Keratinocyte (primary cell): ENCODE measurements around the gene DNAJC17. TPM values are rescaled to one million over a fixed set of nuclear protein-coding genes. Genes with fewer than 3 reads are reported as not detected.

ENCODE experiments used
- DNase-seq: peaks from one replicate; pipeline ENCODE4 v3.0.0-alpha.2; 2011; ENCODE audit warnings: low read depth, missing footprints, low spot score
- FAIRE-seq: peaks from 2 replicates; lab custom pipeline; 2011; peaks lifted over from hg19 to GRCh38; lab: Jason Lieb, UNC
- H2AFZ ChIP-seq: 2 replicates; pipeline ENCODE4 v1.6.0; 2012; ENCODE audit warnings: low read length, control low read depth, inconsistent platforms; ENCODE audit not compliant: control insufficient read depth
- H3K27ac ChIP-seq: 2 replicates; pipeline ENCODE4 v1.5.1; 2011; ENCODE audit warnings: low read length; ENCODE audit not compliant: control insufficient read depth, insufficient read depth
- H3K27me3 ChIP-seq: 3 replicates; pipeline ENCODE4 v1.6.0; 2011; ENCODE audit warnings: low read length; ENCODE audit not compliant: control insufficient read depth, insufficient read depth; ENCODE audit errors: extremely low read depth
- H3K36me3 ChIP-seq, 2 experiments: 2 replicates in 1 of 2; 3 replicates in 1 of 2; pipeline ENCODE4 v1.5.1; 2011; ENCODE audit warnings: low read length in 2 of 2, mild to moderate bottlenecking in 1 of 2; ENCODE audit not compliant: control insufficient read depth in 2 of 2, insufficient read depth in 2 of 2; ENCODE audit errors: extremely low read depth in 1 of 2
- H3K4me1 ChIP-seq: 3 replicates; pipeline ENCODE4 v1.5.1; 2011; ENCODE audit warnings: low read length; ENCODE audit not compliant: control insufficient read depth, insufficient read depth; ENCODE audit errors: extremely low read depth
- H3K4me2 ChIP-seq: 3 replicates; pipeline ENCODE4 v1.6.0; 2011; ENCODE audit warnings: low read depth, low read length; ENCODE audit not compliant: control insufficient read depth, insufficient read depth; ENCODE audit errors: extremely low read depth
- H3K4me3 ChIP-seq, 3 experiments: fragments of 200-600 bp in 1 of 3; sonication (generic) in 1 of 3; 2 replicates in 2 of 3; 3 replicates in 1 of 3; pipeline ENCODE4 v1.5.1; 2011 to 2016; ENCODE audit warnings: low read length in 3 of 3, mild to moderate bottlenecking in 3 of 3, control low read depth in 2 of 3, inconsistent platforms in 1 of 3, low read depth in 1 of 3, mixed read lengths in 1 of 3, mixed run types in 1 of 3, moderate library complexity in 1 of 3; ENCODE audit not compliant: control insufficient read depth in 2 of 3, insufficient read depth in 2 of 3; ENCODE audit errors: extremely low read depth in 1 of 3
- H3K79me2 ChIP-seq: 2 replicates; pipeline ENCODE4 v1.6.0; 2012; ENCODE audit warnings: low read length; ENCODE audit not compliant: control insufficient read depth, insufficient read depth
- H3K9ac ChIP-seq: 3 replicates; pipeline ENCODE4 v1.6.0; 2011; ENCODE audit warnings: low read length; ENCODE audit not compliant: control insufficient read depth, insufficient read depth; ENCODE audit errors: extremely low read depth
- H3K9me1 ChIP-seq: 3 replicates; pipeline ENCODE4 v1.6.0; 2011; ENCODE audit warnings: low read length; ENCODE audit not compliant: control insufficient read depth, insufficient read depth; ENCODE audit errors: extremely low read depth
- H3K9me3 ChIP-seq: 2 replicates; pipeline ENCODE4 v1.5.1; 2012; ENCODE audit warnings: low read depth, low read length; ENCODE audit not compliant: control insufficient read depth
- H4K20me1 ChIP-seq: 3 replicates; pipeline ENCODE4 v1.6.0; 2011; ENCODE audit warnings: low read length; ENCODE audit not compliant: control insufficient read depth, insufficient read depth; ENCODE audit errors: extremely low read depth
- CTCF ChIP-seq, 3 experiments: IDR thresholded peaks in 1 of 3; conservative IDR thresholded peaks in 1 of 3; optimal IDR thresholded peaks in 1 of 3; 2 replicates in 2 of 3; 3 replicates in 1 of 3; pipeline versions ENCODE3 to v1.5.1; 2011; ENCODE audit warnings: low read length in 3 of 3, mild to moderate bottlenecking in 3 of 3, moderate library complexity in 2 of 3, control low read depth in 1 of 3, inconsistent platforms in 1 of 3; ENCODE audit not compliant: insufficient read depth in 2 of 3; ENCODE audit errors: extremely low read depth in 1 of 3
- EZH2 ChIP-seq: IDR thresholded peaks from one replicate; pipeline ENCODE4 v1.6.1; 2012; ENCODE audit warnings: inconsistent platforms, mild to moderate bottlenecking, low read length, moderate library complexity
- dilution Hi-C: fragments of 300-500 bp; cut with MboI; formaldehyde crosslinking; loops from one replicate; pipeline ENCODE4 v1.7.0; 2020; ENCODE audit warnings: low sequenced_read_pairs; ENCODE audit not compliant: extremely low pct_ligation_motif_present
- polyA plus RNA-seq, 5 experiments: library from polyadenylated mRNA; depleted of rRNA in 3 of 5; stranded (reverse) in 3 of 5; stranded (forward) in 1 of 5; unstranded in 1 of 5; fragments of >200 nt; gene quantifications; 1 replicate in 1 of 5; 2 replicates in 3 of 5; 3 replicates in 1 of 5; pipeline versions ENCODE4 v1.2.1 to v1.2.3, GENCODE V29; 2011 to 2012; ENCODE audit warnings: missing spikeins in 2 of 5, low read depth in 1 of 5, low replicate concordance in 1 of 5

Gene DNAJC17
- polyA plus RNA-seq, 1 donor (not counting 4 experiments of a cell fraction or from before 2014, with no cell fraction given), result 35.3 TPM

- Histone ChIP-seq H3K79me2 (peaks cover 16% of the 10 kb centered on the region), H3K4me3 (no peak overlapping the region), H3K27ac (no peak overlapping the region), H3K9me1 (no peaks in the 10 kb centered on the region), H2AFZ (no peak overlapping the region), H3K4me2 (no peak overlapping the region), H3K9me3 (no peaks in the 10 kb centered on the region), H3K4me1 (peaks cover 7% of the 10 kb centered on the region), H4K20me1 (no peaks in the 10 kb centered on the region), H3K9ac (no peak overlapping the region), H3K36me3 (peaks cover 49 to 57% of the 10 kb centered on the region in 2 experiments), H3K27me3 (no peaks in the 10 kb centered on the region)
- FAIRE-seq (no peak), DNase-seq (no peak)
- TF ChIP-seq CTCF (optimal IDR thresholded peaks at IDR 0.05 in 1 of 3, IDR thresholded peaks at IDR 0.05 in 1 of 3, conservative IDR thresholded peaks at IDR 0.05 in 1 of 3; ENCODE audit: extremely low read depth in 1 of 3, insufficient read depth in 2 of 3, low read length in 3 of 3), result no peak
- no peak for TF ChIP-seq EZH2
- dilution Hi-C loops, result no loop called here
These were observed 48.5 kb upstream of the DNAJC17 start for GRCh38 chr15:40855706-40856234.

- peaks cover 31% of the 10 kb centered on the region for H3K79me2 ChIP-seq
- dilution Hi-C loops, result no loop called here
- H3K4me1 ChIP-seq, result peaks cover 7% of the 10 kb centered on the region
- no peak overlapping the region for H3K4me3 ChIP-seq
- H3K9ac ChIP-seq, result no peak overlapping the region
- FAIRE-seq (no peak), DNase-seq (no peak)
- no peaks in the 10 kb centered on the region for H3K27me3 ChIP-seq
- no peak overlapping the region for H3K4me2 ChIP-seq
- H3K9me3 ChIP-seq, result no peaks in the 10 kb centered on the region
- TF ChIP-seq EZH2, result no peak
- no peak for TF ChIP-seq CTCF (optimal IDR thresholded peaks at IDR 0.05 in 1 of 3, IDR thresholded peaks at IDR 0.05 in 1 of 3, conservative IDR thresholded peaks at IDR 0.05 in 1 of 3; ENCODE audit: extremely low read depth in 1 of 3, insufficient read depth in 2 of 3, low read length in 3 of 3)
- H4K20me1 ChIP-seq, result no peaks in the 10 kb centered on the region
- no peaks in the 10 kb centered on the region for H3K9me1 ChIP-seq
- H3K27ac ChIP-seq, result no peak overlapping the region
- H3K36me3 ChIP-seq, result peaks cover 56 to 64% of the 10 kb centered on the region in 2 experiments
- no peak overlapping the region for H2AFZ ChIP-seq
These were observed 46.9 kb upstream of the DNAJC17 start for GRCh38 chr15:40854161-40854560.
